C1 segment of cervical spinal cord (tissue), 14 donors: Measurements from ENCODE around the gene CDCA5.

Source experiments
- DNase-seq, 14 donors: peaks; one replicate each; lab custom pipeline; 2025; lab: John Stamatoyannopoulos, UW

Gene CDCA5

GRCh38 chr11:65083834-65084597, at the start of gene CDCA5, which contains the start of gene ZFPL1:
TSS of gene CDCA5 (minus strand) at chr11:65084040. CDS start at chr11:65083978, 62 bp downstream.
TSS of gene ZFPL1 (plus strand) at chr11:65084222. CDS start at chr11:65084699, 477 bp downstream.
- DNase-seq: peak; percentile 45 to 97 (median 92)

GRCh38 chr11:65132988-65133700, 49.3 kb upstream of the CDCA5 start:
- no peak for DNase-seq

GRCh38 chr11:65132238-65132987, 48.6 kb upstream of the CDCA5 start:
- DNase-seq: no peak

GRCh38 chr11:65131895-65132237, 48.0 kb upstream of the CDCA5 start:
- no peak for DNase-seq

- no peak for DNase-seq
These were observed 47.6 kb upstream of the CDCA5 start for GRCh38 chr11:65131417-65131776.

GRCh38 chr11:65130631-65131416, 47.0 kb upstream of the CDCA5 start:
- DNase-seq: no peak

- DNase-seq: no peak
These were observed 46.0 kb upstream of the CDCA5 start for GRCh38 chr11:65129649-65130441.

- no peak for DNase-seq
These were observed 44.6 kb upstream of the CDCA5 start for GRCh38 chr11:65128182-65129145.

GRCh38 chr11:65127473-65128181, 43.8 kb upstream of the CDCA5 start:
- no peak for DNase-seq

- no peak for DNase-seq
These were observed 42.9 kb upstream of the CDCA5 start for GRCh38 chr11:65126624-65127274.

- DNase-seq: no peak
These were observed 41.6 kb upstream of the CDCA5 start for GRCh38 chr11:65125197-65126056.

GRCh38 chr11:65124480-65125196, 40.8 kb upstream of the CDCA5 start:
- no peak for DNase-seq

- peak; percentile 44 to 97 (median 90) for DNase-seq
These were observed 38.2 kb upstream of the CDCA5 start, which contains the start of the genes FAU and MRPL49 for GRCh38 chr11:65121865-65122696. TSS of gene FAU (minus strand) at chr11:65122134. CDS start at chr11:65121813, 321 bp downstream. TSS of gene MRPL49 (plus strand) at chr11:65122321. CDS start at chr11:65122347, 26 bp downstream.

- DNase-seq: no peak
These were observed 37.6 kb upstream of the CDCA5 start for GRCh38 chr11:65121447-65121864.

- no peak for DNase-seq
These were observed 37.0 kb upstream of the CDCA5 start for GRCh38 chr11:65120831-65121230.

- no peak for DNase-seq
These were observed 35.8 kb upstream of the CDCA5 start for GRCh38 chr11:65119670-65119995.
